Measurements from ENCODE around the gene CDH11. TPM values are rescaled to one million over a fixed set of nuclear protein-coding genes. Genes with fewer than 3 reads are reported as not detected.

Gene CDH11
- total RNA-seq, 4 donors from 2014 or later, result 4.0 to 14.2 (median 8.6) TPM

- intact Hi-C loops (cut with DNase I; ENCODE audit: low total_unique reads), result no loop called here
- H3K36me3 ChIP-seq, result no peaks in the 10 kb centered on the region
- ATAC-seq (no peak), DNase-seq (no peak)
- no peak overlapping the region for H3K4me3 ChIP-seq
- H3K9me3 ChIP-seq, result no peaks in the 10 kb centered on the region
- TF ChIP-seq POLR2A (IDR thresholded peaks at IDR 0.05), result no peak
- H3K4me1 ChIP-seq, result no peaks in the 10 kb centered on the region
- no peak overlapping the region for H3K27ac ChIP-seq
- no peaks in the 10 kb centered on the region for H3K27me3 ChIP-seq
- in situ Hi-C loops (cut with MboI; ENCODE audit: low sequenced_read_pairs in 4 of 4), result no loop called here
Measured at GRCh38 chr16:64969221-64969620, 152.6 kb downstream of the CDH11 start.

DNA sequence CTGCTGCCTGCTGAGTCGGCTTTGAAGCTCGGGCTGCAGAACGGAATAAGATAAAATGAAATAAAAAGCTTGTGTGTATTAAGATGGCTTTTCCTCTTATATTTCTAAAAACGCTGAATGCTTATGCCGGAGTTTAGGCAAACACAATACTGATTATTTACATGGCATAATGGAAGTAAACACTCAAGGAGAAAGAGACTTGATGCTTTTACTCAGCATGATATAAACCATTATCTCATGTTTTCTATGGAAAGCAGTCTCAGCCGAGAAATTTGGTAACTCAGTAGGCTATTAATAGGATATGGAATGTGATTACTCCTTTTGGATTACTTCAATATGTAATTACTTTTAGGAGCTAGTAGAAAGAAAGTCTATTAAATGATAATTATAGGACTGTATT is 153.3 kb downstream of the CDH11 start:
- Histone ChIP-seq H3K9me3 (no peaks in the 10 kb centered on the region), H3K27ac (no peak overlapping the region), H3K4me3 (no peak overlapping the region), H3K4me1 (no peaks in the 10 kb centered on the region), H3K36me3 (no peaks in the 10 kb centered on the region), H3K27me3 (no peaks in the 10 kb centered on the region)
- ATAC-seq (no peak), DNase-seq (no peak)
- intact Hi-C loops (cut with DNase I; ENCODE audit: low total_unique reads), result no loop called here
- no peak for TF ChIP-seq POLR2A (IDR thresholded peaks at IDR 0.05)
- TF ChIP-seq, protein P1, sequence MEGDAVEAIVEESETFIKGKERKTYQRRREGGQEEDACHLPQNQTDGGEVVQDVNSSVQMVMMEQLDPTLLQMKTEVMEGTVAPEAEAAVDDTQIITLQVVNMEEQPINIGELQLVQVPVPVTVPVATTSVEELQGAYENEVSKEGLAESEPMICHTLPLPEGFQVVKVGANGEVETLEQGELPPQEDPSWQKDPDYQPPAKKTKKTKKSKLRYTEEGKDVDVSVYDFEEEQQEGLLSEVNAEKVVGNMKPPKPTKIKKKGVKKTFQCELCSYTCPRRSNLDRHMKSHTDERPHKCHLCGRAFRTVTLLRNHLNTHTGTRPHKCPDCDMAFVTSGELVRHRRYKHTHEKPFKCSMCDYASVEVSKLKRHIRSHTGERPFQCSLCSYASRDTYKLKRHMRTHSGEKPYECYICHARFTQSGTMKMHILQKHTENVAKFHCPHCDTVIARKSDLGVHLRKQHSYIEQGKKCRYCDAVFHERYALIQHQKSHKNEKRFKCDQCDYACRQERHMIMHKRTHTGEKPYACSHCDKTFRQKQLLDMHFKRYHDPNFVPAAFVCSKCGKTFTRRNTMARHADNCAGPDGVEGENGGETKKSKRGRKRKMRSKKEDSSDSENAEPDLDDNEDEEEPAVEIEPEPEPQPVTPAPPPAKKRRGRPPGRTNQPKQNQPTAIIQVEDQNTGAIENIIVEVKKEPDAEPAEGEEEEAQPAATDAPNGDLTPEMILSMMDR (IDR thresholded peaks at IDR 0.05 in 4 of 5, conservative IDR thresholded peaks at IDR 0.05 in 1 of 5), result no peak
- in situ Hi-C loops (cut with MboI; ENCODE audit: low sequenced_read_pairs in 4 of 4), result no loop called here

DNA sequence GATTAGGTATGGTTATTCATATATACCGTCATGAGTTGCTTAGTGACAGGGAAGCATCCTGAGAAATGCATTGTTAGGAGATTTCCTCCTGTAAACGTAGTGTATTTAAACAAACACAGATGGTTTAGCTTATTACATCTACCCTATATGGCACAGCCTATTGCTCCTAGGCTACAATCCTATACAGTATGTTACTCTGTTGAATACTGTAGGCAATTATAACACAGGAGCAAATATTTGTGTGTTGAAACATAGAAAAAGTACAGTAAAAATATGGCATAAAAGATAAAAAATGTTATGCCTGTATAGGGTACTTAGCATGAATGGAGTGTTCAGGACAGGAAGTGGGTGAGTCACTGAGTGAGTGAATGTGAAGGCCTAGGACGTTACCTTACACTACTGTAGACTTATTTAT is 157.7 kb downstream of the CDH11 start:
- Histone ChIP-seq H3K9me3 (no peaks in the 10 kb centered on the region), H3K4me3 (no peak overlapping the region), H3K36me3 (no peaks in the 10 kb centered on the region), H3K27me3 (no peaks in the 10 kb centered on the region), H3K4me1 (no peaks in the 10 kb centered on the region), H3K27ac (no peak overlapping the region)
- DNase-seq, result no peak
- ATAC-seq, result no peak
- in situ Hi-C loops (cut with MboI; ENCODE audit: low sequenced_read_pairs in 4 of 4), result no loop called here
- intact Hi-C loops (cut with DNase I; ENCODE audit: low total_unique reads), result no loop called here
- TF ChIP-seq POLR2A (IDR thresholded peaks at IDR 0.05), result no peak
- TF ChIP-seq, protein P1 (IDR thresholded peaks at IDR 0.05 in 4 of 5, conservative IDR thresholded peaks at IDR 0.05 in 1 of 5), result no peak

DNA sequence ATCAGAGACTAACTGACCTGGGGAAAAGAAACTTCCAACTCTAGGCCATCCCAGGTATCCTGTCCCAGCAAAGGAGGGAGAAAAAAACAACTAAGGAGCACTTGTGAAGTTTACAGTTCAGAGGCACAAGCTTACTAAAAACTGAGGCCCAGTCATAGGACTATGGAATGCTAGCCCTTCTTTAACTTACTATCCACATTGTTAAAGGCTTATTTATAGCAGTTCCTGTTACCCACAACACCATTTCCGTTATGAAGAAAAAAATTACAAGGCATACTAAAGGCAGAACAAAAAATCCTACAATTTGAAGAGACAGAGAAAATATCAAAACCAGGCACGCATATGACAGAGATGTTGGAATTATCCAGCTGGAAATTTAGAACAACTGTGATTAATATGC is 159.1 kb downstream of the CDH11 start:
- ATAC-seq (no peak), DNase-seq (no peak)
- intact Hi-C loops (cut with DNase I; ENCODE audit: low total_unique reads) (no loop called here), in situ Hi-C loops (cut with MboI; ENCODE audit: low sequenced_read_pairs in 4 of 4) (no loop called here)
- H3K36me3 ChIP-seq, result no peaks in the 10 kb centered on the region
- TF ChIP-seq, protein P1 (IDR thresholded peaks at IDR 0.05 in 4 of 5, conservative IDR thresholded peaks at IDR 0.05 in 1 of 5), result no peak
- no peak for TF ChIP-seq POLR2A (IDR thresholded peaks at IDR 0.05)
- H3K27ac ChIP-seq, result no peak overlapping the region
- no peaks in the 10 kb centered on the region for H3K27me3 ChIP-seq
- H3K4me3 ChIP-seq, result no peak overlapping the region
- no peaks in the 10 kb centered on the region for H3K9me3 ChIP-seq
- H3K4me1 ChIP-seq, result no peaks in the 10 kb centered on the region

DNA sequence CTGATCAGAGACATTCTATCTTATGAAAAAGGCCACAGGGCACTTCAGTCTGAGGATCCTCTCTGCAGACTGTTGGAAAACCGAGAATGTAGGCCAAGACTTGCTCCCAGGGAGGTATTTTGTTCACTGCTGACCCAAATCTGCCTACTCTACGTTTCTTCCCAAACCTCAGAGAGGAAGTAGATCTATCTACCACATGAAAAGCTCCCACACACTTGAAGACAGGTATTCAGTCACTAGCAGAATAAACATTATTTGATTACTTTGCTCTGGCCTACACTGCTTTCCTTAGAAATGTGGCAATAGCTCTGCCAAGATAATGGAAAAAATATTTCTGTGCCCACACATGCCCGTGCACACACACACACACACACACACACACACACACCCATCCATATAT is 164.6 kb downstream of the CDH11 start:
- ATAC-seq, result no peak
- no peak for TF ChIP-seq POLR2A (IDR thresholded peaks at IDR 0.05)
- TF ChIP-seq, protein P1 (IDR thresholded peaks at IDR 0.05 in 4 of 5, conservative IDR thresholded peaks at IDR 0.05 in 1 of 5), result no peak
- Histone ChIP-seq H3K27ac (no peak overlapping the region), H3K9me3 (no peaks in the 10 kb centered on the region), H3K4me3 (no peak overlapping the region), H3K4me1 (no peaks in the 10 kb centered on the region), H3K27me3 (no peaks in the 10 kb centered on the region), H3K36me3 (no peaks in the 10 kb centered on the region)
- DNase-seq, result no peak
- intact Hi-C loops (cut with DNase I; ENCODE audit: low total_unique reads), result no loop called here
- in situ Hi-C loops (cut with MboI; ENCODE audit: low sequenced_read_pairs in 4 of 4), result no loop called here

Data from gastrocnemius medialis (tissue), 4 donors.